ENCODE results near the gene TCP11L2.
"Not testable (repeated sequence)": the region's sequence is repeated elsewhere in the genome, so short reads cannot be mapped to it uniquely, and the experiment has no call there.

The TCP11L2 gene

GRCh38 chr12:106380954-106381353 lies 78.4 kb downstream of the TCP11L2 start:
- in situ Hi-C loops (cut with HindIII; ENCODE audit: low sequenced_read_pairs), result no loop called here
- DNase-seq (ENCODE audit: low read depth, low spot score), result no peak
- TF ChIP-seq CTCF (IDR thresholded peaks at IDR 0.05; ENCODE audit: low read depth, low read length), result no peak
- H3K4me3 ChIP-seq (ENCODE audit: low read depth, low read length), result no peak overlapping the region

- in situ Hi-C loops (cut with HindIII; ENCODE audit: low sequenced_read_pairs); H3K4me3 ChIP-seq (ENCODE audit: low read depth, low read length); DNase-seq (ENCODE audit: low read depth, low spot score): not testable (repeated sequence)
Observed at GRCh38 chr12:106381866-106382265, 79.3 kb downstream of the TCP11L2 start.

DNA sequence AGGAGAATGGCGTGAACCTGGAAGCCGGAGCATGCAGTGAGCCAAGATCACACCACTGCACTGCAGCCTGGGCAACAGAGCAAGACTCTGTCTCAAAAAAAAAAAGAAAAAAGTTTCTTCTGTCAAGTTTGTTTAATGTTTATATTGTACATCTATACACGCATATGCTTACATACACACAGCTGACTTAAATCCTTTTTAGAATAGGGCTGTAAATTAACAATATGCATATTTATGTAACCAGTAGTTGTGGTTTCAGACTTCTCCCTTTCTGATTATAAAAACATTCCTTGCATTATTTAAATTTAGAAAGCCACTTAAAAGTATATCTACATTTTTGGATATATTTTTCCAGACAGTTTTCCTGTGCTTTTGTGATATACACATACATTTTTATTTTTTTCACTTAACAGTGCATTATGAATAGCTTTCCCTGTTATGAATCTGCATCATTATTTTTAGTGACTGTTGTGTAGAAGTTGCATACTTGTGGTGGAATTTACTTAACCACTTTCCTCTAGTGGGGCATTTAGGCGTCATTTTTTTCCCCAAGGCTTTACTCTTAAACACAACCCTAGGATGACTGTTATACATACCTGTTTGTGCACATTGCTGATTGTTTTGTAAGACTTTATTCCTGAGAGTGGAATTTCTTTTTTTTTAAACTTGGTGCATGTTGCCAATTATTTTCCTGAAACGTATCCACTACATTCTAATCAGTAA lies 84.4 kb downstream of the TCP11L2 start:
- H3K4me3 ChIP-seq (ENCODE audit: low read depth, low read length), result no peak overlapping the region
- TF ChIP-seq CTCF (IDR thresholded peaks at IDR 0.05; ENCODE audit: low read depth, low read length), result no peak
- peak; percentile 37 for DNase-seq (ENCODE audit: low read depth, low spot score)
- in situ Hi-C loops (cut with HindIII; ENCODE audit: low sequenced_read_pairs), result no loop called here

GRCh38 chr12:106387848-106388377 lies 85.4 kb downstream of the TCP11L2 start:
- in situ Hi-C loops (cut with HindIII; ENCODE audit: low sequenced_read_pairs), result no loop called here
- DNase-seq (ENCODE audit: low read depth, low spot score), result no peak
- H3K4me3 ChIP-seq (ENCODE audit: low read depth, low read length), result no peak overlapping the region
- TF ChIP-seq CTCF (IDR thresholded peaks at IDR 0.05; ENCODE audit: low read depth, low read length), result no peak

- no peak for DNase-seq (ENCODE audit: low read depth, low spot score)
- H3K4me3 ChIP-seq (ENCODE audit: low read depth, low read length), result no peak overlapping the region
- no peak for TF ChIP-seq CTCF (IDR thresholded peaks at IDR 0.05; ENCODE audit: low read depth, low read length)
- in situ Hi-C loops (cut with HindIII; ENCODE audit: low sequenced_read_pairs), result no loop called here
Observed at GRCh38 chr12:106389151-106389550, 86.6 kb downstream of the TCP11L2 start.

DNA sequence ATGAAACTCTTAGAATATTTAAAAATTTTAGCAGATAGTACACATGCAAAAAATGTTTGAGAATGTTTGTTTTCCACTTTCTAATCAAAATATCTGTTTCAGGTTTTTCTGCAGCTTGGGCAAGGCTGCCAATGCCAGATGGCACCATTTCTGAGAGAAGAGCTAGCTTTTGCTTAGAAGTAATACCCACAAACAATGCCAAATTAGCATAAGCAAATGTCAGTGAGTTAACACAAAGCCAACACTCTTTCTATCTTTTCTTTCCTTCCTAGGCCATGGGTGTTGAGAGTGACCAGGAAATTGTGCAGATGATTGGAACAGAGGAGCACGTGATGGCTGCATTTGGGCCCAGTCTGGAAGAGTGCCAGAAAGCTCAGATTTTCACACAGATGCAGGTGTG lies 90.2 kb downstream of the TCP11L2 start:
- H3K4me3 ChIP-seq (ENCODE audit: low read depth, low read length), result no peak overlapping the region
- TF ChIP-seq CTCF (IDR thresholded peaks at IDR 0.05; ENCODE audit: low read depth, low read length), result no peak
- DNase-seq (ENCODE audit: low read depth, low spot score), result no peak
- in situ Hi-C loops (cut with HindIII; ENCODE audit: low sequenced_read_pairs), result no loop called here
